ENCODE data around the gene DLG2. TPM values are rescaled to one million over a fixed set of nuclear protein-coding genes. Genes with fewer than 3 reads are reported as not detected.

DLG2 gene
- total and polyA plus RNA-seq, 2 of the 4 experiments (the other 2 are of a cell fraction) = 0.31 to 0.36 TPM

- in situ Hi-C loops (cut with MboI; ENCODE audit: low sequenced_read_pairs) = no loop called here
- ChIA-PET CTCF (no interaction called here), POLR2A (ENCODE audit: unreplicated experiment) (no interaction called here)
- no peak overlapping the region for H2AK9ac ChIP-seq (replicated peaks; ENCODE audit: low read depth, low read length, poor library complexity)
- no peak overlapping the region for H2BK20ac ChIP-seq (ENCODE audit: low read depth, low read length)
- no peak overlapping the region for H3K4ac ChIP-seq (ENCODE audit: low read depth, low read length)
- H3K4me1 ChIP-seq (ENCODE audit: control insufficient read depth, insufficient read depth, low read length) = no peaks in the 10 kb centered on the region
- no peaks in the 10 kb centered on the region for H3K36me3 ChIP-seq (ENCODE audit: control insufficient read depth, insufficient read depth, low read length)
- no peaks in the 10 kb centered on the region for H3K27me3 ChIP-seq (ENCODE audit: control insufficient read depth, insufficient read depth, low read length)
- H3K23ac ChIP-seq (ENCODE audit: low read depth, low read length) = no peak overlapping the region
- no peaks in the 10 kb centered on the region for H4K20me1 ChIP-seq (ENCODE audit: insufficient read depth, low read length)
- no peak overlapping the region for H2AK5ac ChIP-seq (ENCODE audit: low read depth, low read length)
- no peaks in the 10 kb centered on the region for H3K79me1 ChIP-seq (ENCODE audit: low read depth in 1 of 2, low read length in 2 of 2)
- dilution Hi-C loops (cut with HindIII; ENCODE audit: low sequenced_read_pairs, unreplicated experiment) = no loop called here
- no peak overlapping the region for H3K18ac ChIP-seq (ENCODE audit: low read depth, low read length)
- H3K9ac ChIP-seq (ENCODE audit: low read depth, low read length) = no peak overlapping the region
- no peak overlapping the region for H3K4me3 ChIP-seq (ENCODE audit: insufficient read depth, low read depth, low read length)
- no peaks in the 10 kb centered on the region for H3K9me1 ChIP-seq (ENCODE audit: insufficient read depth, low read length)
- H3K27ac ChIP-seq (ENCODE audit: insufficient read depth, low read length) = no peak overlapping the region
- no peaks in the 10 kb centered on the region for H3K9me3 ChIP-seq (ENCODE audit: control insufficient read depth, insufficient read depth, low read length)
- WGBS, 2 experiments (ENCODE audit: extremely low coverage in 2 of 2, insufficient read length in 1 of 2) = 10% methylated on average over 2 of the region's 4 CpGs; no CpG with 5 or more reads in 1 of the 2 experiments
- H2BK5ac ChIP-seq (ENCODE audit: low read depth, low read length, poor library complexity, severe bottlenecking) = no peak overlapping the region
- DNase-seq (no peak), ATAC-seq (ENCODE audit: low read depth) (no peak)
- H4K8ac ChIP-seq (ENCODE audit: low read depth in 2 of 2, low read length in 2 of 2) = no peak overlapping the region
- H3K4me2 ChIP-seq (ENCODE audit: low read depth, low read length) = no peak overlapping the region
- no peak overlapping the region for H4K5ac ChIP-seq (ENCODE audit: low read depth, low read length)
- H3K14ac ChIP-seq (replicated peaks; ENCODE audit: low read depth, low read length) = no peak overlapping the region
- H4K91ac ChIP-seq (ENCODE audit: insufficient read depth, low read depth, low read length) = no peak overlapping the region
- no peak overlapping the region for H2BK120ac ChIP-seq (ENCODE audit: low read depth, low read length)
- no peak overlapping the region for H2BK15ac ChIP-seq (ENCODE audit: low read depth, low read length)
- H3K56ac ChIP-seq (ENCODE audit: extremely low read depth, insufficient read depth, low read length) = no peak overlapping the region
- no peak overlapping the region for H2AFZ ChIP-seq (replicated peaks; ENCODE audit: low read length, poor library complexity)
- BruUV-seq (replicated peaks) = no TSS peak
- TF ChIP-seq CTCF (conservative IDR thresholded peaks at IDR 0.05; ENCODE audit: low read depth, low read length) (no peak), SMC3 (IDR thresholded peaks at IDR 0.05; ENCODE audit: low read depth, low read length) (no peak)
- intact Hi-C loops (cut with micrococcal nuclease) = no loop called here
These were observed 1481.4 kb downstream of the DLG2 start for GRCh38 chr11:84145616-84146185.

Measured in IMR-90 (cell line).